GM12878 (cell line): ENCODE results near the gene UBA6. TPM values are rescaled to one million over a fixed set of nuclear protein-coding genes. Genes with fewer than 3 reads are reported as not detected.

Experiments used
- ATAC-seq: fragments of 200-7000 bp; cut with Tn5 transposase; 3 replicates; pipeline ENCODE4 v1.9.1; 2020; ENCODE audit warnings: mild to moderate bottlenecking, moderate library complexity
- BruUV-seq: library from RNA; stranded (reverse); fragments of 400-500 nt; replicated peaks from 2 replicates; lab custom pipeline; 2021; lab: Mats Ljungman, UMichigan
- CTCF ChIA-PET: fragments of 300-600 bp; sonication (Branson Sonifier 250); formaldehyde crosslinking; extraction: SDS; loops from one replicate; lab custom pipeline; 2021; ENCODE audit warnings: inconsistent platforms; lab: Yijun Ruan, JAX
- POLR2A ChIA-PET: fragments of 350-600 bp; formaldehyde crosslinking; extraction: SDS; loops from one replicate; lab custom pipeline; 2021; ENCODE audit warnings: inconsistent platforms; lab: Charles Lee
- RAD21 ChIA-PET: fragments of 300-600 bp; sonication (Branson Sonifier 250); formaldehyde crosslinking; loops from one replicate; lab custom pipeline; 2023; ENCODE audit warnings: antibody characterized with exemption; ENCODE audit not compliant: unreplicated experiment; lab: Charles Lee
- SMC1A ChIA-PET: fragments of 300-600 bp; sonication (Branson Sonifier 250); formaldehyde crosslinking; loops from one replicate; lab custom pipeline; 2023; ENCODE audit not compliant: unreplicated experiment, uncharacterized antibody; lab: Charles Lee
- DNase-seq: peaks from one replicate; pipeline ENCODE4 v3.0.0-alpha.2; 2011; ENCODE audit warnings: low read depth, low spot score
- FAIRE-seq: peaks from 3 replicates; lab custom pipeline; 2011; peaks lifted over from hg19 to GRCh38; lab: Jason Lieb, UNC
- H2AFZ ChIP-seq: 2 replicates; pipeline ENCODE4 v1.6.0; 2011; ENCODE audit warnings: low read depth, low read length, control low read depth; ENCODE audit not compliant: control insufficient read depth
- H3K27ac ChIP-seq: 2 replicates; pipeline ENCODE4 v1.5.1; 2011; ENCODE audit warnings: control low read depth; ENCODE audit not compliant: control insufficient read depth, insufficient read depth
- H3K27me3 ChIP-seq, 2 experiments: replicated peaks in 1 of 2; 2 replicates each; pipeline versions ENCODE4 v1.6.0 to v1.6.1; 2011; ENCODE audit warnings: low read length in 1 of 2; ENCODE audit not compliant: control insufficient read depth in 2 of 2, insufficient read depth in 2 of 2
- H3K36me3 ChIP-seq, 2 experiments: 2 replicates each; pipeline ENCODE4 v1.5.1; 2011; ENCODE audit warnings: low read length in 1 of 2; ENCODE audit not compliant: control insufficient read depth in 2 of 2, insufficient read depth in 2 of 2
- H3K4me1 ChIP-seq: 2 replicates; pipeline ENCODE4 v1.6.1; 2011; ENCODE audit warnings: mild to moderate bottlenecking, low read length, moderate library complexity, mixed read lengths; ENCODE audit not compliant: control insufficient read depth, insufficient read depth
- H3K4me2 ChIP-seq: 2 replicates; pipeline ENCODE4 v1.6.0; 2011; ENCODE audit warnings: control low read depth; ENCODE audit not compliant: control insufficient read depth, insufficient read depth
- H3K4me3 ChIP-seq: fragments of 200-600 bp; sonication (generic); 2 replicates; pipeline ENCODE4 v1.5.1; 2016
- H3K79me2 ChIP-seq: 2 replicates; pipeline ENCODE4 v1.6.0; 2011; ENCODE audit warnings: low read length; ENCODE audit not compliant: control insufficient read depth, insufficient read depth
- H3K9ac ChIP-seq: 2 replicates; pipeline ENCODE4 v1.8.0; 2011; ENCODE audit warnings: low read length, control low read depth, mixed read lengths; ENCODE audit not compliant: control insufficient read depth, insufficient read depth
- H3K9me3 ChIP-seq: replicated peaks from 3 replicates; pipeline ENCODE4 v1.5.1; 2011; ENCODE audit warnings: mild to moderate bottlenecking, low read length; ENCODE audit not compliant: control insufficient read depth, insufficient read depth
- H4K20me1 ChIP-seq: 2 replicates; pipeline ENCODE4 v1.6.0; 2011; ENCODE audit not compliant: control insufficient read depth, insufficient read depth
- CBX5 ChIP-seq: sonication (generic); IDR thresholded peaks from 2 replicates; pipeline ENCODE4 v1.6.1; 2016; ENCODE audit warnings: low read depth, moderate library complexity, mild to moderate bottlenecking, inconsistent platforms
- EZH2 ChIP-seq: IDR thresholded peaks from 2 replicates; pipeline ENCODE4 v1.6.1; 2012; ENCODE audit warnings: low read depth, mild to moderate bottlenecking, control low read depth, inconsistent platforms, low read length, borderline replicate concordance; ENCODE audit not compliant: control insufficient read depth
- GATAD2B ChIP-seq: fragments of 450-650 bp; conservative IDR thresholded peaks from 2 replicates; pipeline ENCODE4 v1.6.1; 2017; ENCODE audit warnings: low read depth, mild to moderate bottlenecking, moderate library complexity
- HCFC1 ChIP-seq: fragments of 150-350 bp; IDR thresholded peaks from 2 replicates; pipeline ENCODE4 v1.6.1; 2014; ENCODE audit warnings: low read length
- NFXL1 ChIP-seq: fragments of 450-650 bp; IDR thresholded peaks from 2 replicates; pipeline ENCODE4 v1.6.1; 2017; ENCODE audit warnings: antibody characterized with exemption, mild to moderate bottlenecking, borderline replicate concordance
- NFYB ChIP-seq: IDR thresholded peaks from 2 replicates; pipeline ENCODE4 v1.6.1; 2011; ENCODE audit warnings: low read depth, mild to moderate bottlenecking, low read length, improper control_type of control experiment, moderate library complexity; ENCODE audit not compliant: insufficient read depth
- NRF1 ChIP-seq: conservative IDR thresholded peaks from 2 replicates; pipeline ENCODE4 v1.6.1; 2011; ENCODE audit warnings: mild to moderate bottlenecking, low read depth, low read length, improper control_type of control experiment
- POLR2A ChIP-seq: IDR thresholded peaks from 2 replicates; pipeline ENCODE4 v1.6.1; 2011; ENCODE audit warnings: low read depth, mild to moderate bottlenecking, low read length
- SMARCA5 ChIP-seq: fragments of 450-650 bp; IDR thresholded peaks from 2 replicates; pipeline ENCODE4 v1.6.1; 2017; ENCODE audit warnings: mild to moderate bottlenecking
- SMC3 ChIP-seq: IDR thresholded peaks from 2 replicates; pipeline ENCODE4 v1.6.1; 2011; ENCODE audit warnings: low read length, improper control_type of control experiment, borderline replicate concordance
- SRF ChIP-seq, 2 experiments: IDR thresholded peaks; 2 replicates each; pipeline ENCODE4 v1.6.1; 2011; ENCODE audit warnings: low read depth in 2 of 2, low read length in 2 of 2, mild to moderate bottlenecking in 1 of 2, moderate library complexity in 1 of 2
- TCF3 ChIP-seq: IDR thresholded peaks from 2 replicates; pipeline ENCODE4 v1.6.1; 2012; ENCODE audit warnings: low read depth, mild to moderate bottlenecking, low read length, borderline replicate concordance; ENCODE audit not compliant: insufficient read depth
- YY1 ChIP-seq: IDR thresholded peaks from 2 replicates; pipeline ENCODE4 v1.6.1; 2011; ENCODE audit warnings: low read depth, mild to moderate bottlenecking, low read length
- WGBS: methylation state at CpG from one replicate; pipeline ENCODE4 v1.1.6; 2016; ENCODE audit warnings: low lambda C conversion rate; ENCODE audit not compliant: insufficient replicate concordance, insufficient coverage; ENCODE audit errors: missing lambda C conversion rate; 5-methylcytosine and 5-hydroxymethylcytosine counted together
- in situ Hi-C: fragments of 300-500 bp; cut with MboI; formaldehyde crosslinking; loops from 9 replicates; pipeline ENCODE4 v1.14.3; 2018; ENCODE audit warnings: mixed read lengths
- intact Hi-C: fragments of 100-400 bp; cut with micrococcal nuclease; formaldehyde crosslinking; loops from one replicate; pipeline ENCODE4 v1.14.2; 2022; ENCODE audit not compliant: unreplicated experiment
- polyA plus RNA-seq, 11 experiments: library from polyadenylated mRNA; depleted of rRNA in 4 of 11; unstranded in 6 of 11; stranded (reverse) in 5 of 11; fragments of >200 nt; fragmentation: Nextera tagmentation in 4 of 11; fragmentation: Illumina TruSeq in 1 of 11; extraction: Ambion mirVana in 4 of 11; extraction: Trizol in 1 of 11; gene quantifications; 1 replicate in 1 of 11; 2 replicates in 10 of 11; pipeline versions ENCODE4 v1.2.1 to v1.2.3, GENCODE V29; 2011 to 2016; ENCODE audit warnings: inconsistent platforms in 2 of 11, missing spikeins in 2 of 11, low read depth in 1 of 11
- total RNA-seq, 4 experiments: library from RNA; depleted of rRNA in 3 of 4; stranded (reverse); fragments of >200 nt in 3 of 4; fragmentation: Illumina TruSeq in 1 of 4; extraction: Trizol in 1 of 4; gene quantifications; 2 replicates each; pipeline versions ENCODE4 v1.2.1 to v1.2.3, GENCODE V29; 2013 to 2021
- TF ChIP-seq, protein P1 (sequence below): IDR thresholded peaks from 2 replicates; pipeline ENCODE4 v1.6.1; 2011; ENCODE audit warnings: borderline replicate concordance, low read depth, mild to moderate bottlenecking, moderate library complexity, low read length; ENCODE audit not compliant: insufficient read depth, poor library complexity, severe bottlenecking
- TF ChIP-seq, protein P2 (sequence below): IDR thresholded peaks from 2 replicates; pipeline ENCODE4 v1.6.1; 2012; ENCODE audit warnings: improper control_type of control experiment, low read depth, low read length; ENCODE audit not compliant: insufficient replicate concordance
- TF ChIP-seq, protein P3 (sequence below): IDR thresholded peaks from 2 replicates; pipeline ENCODE4 v1.6.1; 2011; ENCODE audit warnings: mild to moderate bottlenecking, low read depth, low read length, moderate library complexity; ENCODE audit not compliant: insufficient replicate concordance

UBA6 gene
- total and polyA plus RNA-seq, 10 of the 15 experiments (the other 5 are each of a cell fraction or from before 2014, with no cell fraction given) = 7.9 to 70.6 (median 34.7) TPM

DNA sequence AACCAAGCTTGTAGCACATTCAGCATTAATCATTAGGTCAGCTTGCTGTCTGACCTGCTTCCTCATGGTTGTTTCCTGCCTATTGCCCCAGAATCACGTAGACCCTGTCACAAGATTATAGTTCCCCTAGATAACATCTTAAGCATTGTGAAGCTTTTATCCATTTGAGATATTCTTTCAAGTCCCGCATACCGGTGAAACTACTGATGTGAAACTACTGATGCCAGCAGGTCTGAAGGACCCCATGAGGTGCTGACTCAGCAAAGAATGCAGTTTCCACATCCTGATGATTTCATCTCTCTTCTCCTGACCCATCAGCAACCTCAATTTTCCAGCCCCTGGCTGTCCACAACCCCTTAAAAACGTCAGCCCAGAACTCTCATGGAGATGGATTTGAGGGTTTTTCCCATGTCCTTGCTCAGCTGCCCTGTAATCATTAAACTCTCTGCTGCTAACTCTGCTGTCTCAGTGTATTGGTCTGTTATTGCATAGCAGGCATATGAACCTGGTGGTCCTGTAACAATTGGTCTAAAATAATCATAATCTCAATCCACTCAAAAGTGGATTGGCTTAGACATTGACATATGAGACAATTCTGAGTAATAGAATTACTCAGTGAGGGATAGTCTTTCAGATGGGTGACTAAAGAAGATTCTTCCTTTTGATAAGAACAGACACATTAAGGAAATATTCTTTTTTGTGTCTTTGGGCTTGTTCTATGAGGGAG is 26.3 kb upstream of the UBA6 start:
- ChIA-PET POLR2A (interaction anchor here (0.6 kb wide), 1 partner anchor 177 kb away, joined by 4 read pairs; no protein-coding TSS in a partner anchor), CTCF (interaction anchor here (3.7 kb wide), 1 partner anchor 19 kb away, joined by 17 read pairs; no protein-coding TSS in a partner anchor), SMC1A (interaction anchor here (1.0 to 1.3 kb wide), 3 partner anchors 19 to 173 kb away, joined by 3 to 5 read pairs (median 3); partner anchors contain the start of gene UBA6), RAD21 (no interaction called here)
- 64% methylated on average over 4 of the region's 4 CpGs for WGBS
- no TSS peak for BruUV-seq
- Histone ChIP-seq H4K20me1 (no peaks in the 10 kb centered on the region), H3K4me3 (no peak overlapping the region), H3K9ac (no peak overlapping the region), H3K27ac (no peak overlapping the region), H3K27me3 (no peaks in the 10 kb centered on the region), H3K79me2 (no peaks in the 10 kb centered on the region), H3K9me3 (no peaks in the 10 kb centered on the region), H3K4me1 (no peaks in the 10 kb centered on the region), H3K36me3 (no peaks in the 10 kb centered on the region), H3K4me2 (no peak overlapping the region), H2AFZ (no peak overlapping the region)
- no peak for ATAC-seq
- in situ Hi-C loops = no loop called here
- intact Hi-C loops = no loop called here
- DNase-seq = no peak
- no peak for FAIRE-seq
- TF ChIP-seq GATAD2B = no peak
- TF ChIP-seq, protein P1, sequence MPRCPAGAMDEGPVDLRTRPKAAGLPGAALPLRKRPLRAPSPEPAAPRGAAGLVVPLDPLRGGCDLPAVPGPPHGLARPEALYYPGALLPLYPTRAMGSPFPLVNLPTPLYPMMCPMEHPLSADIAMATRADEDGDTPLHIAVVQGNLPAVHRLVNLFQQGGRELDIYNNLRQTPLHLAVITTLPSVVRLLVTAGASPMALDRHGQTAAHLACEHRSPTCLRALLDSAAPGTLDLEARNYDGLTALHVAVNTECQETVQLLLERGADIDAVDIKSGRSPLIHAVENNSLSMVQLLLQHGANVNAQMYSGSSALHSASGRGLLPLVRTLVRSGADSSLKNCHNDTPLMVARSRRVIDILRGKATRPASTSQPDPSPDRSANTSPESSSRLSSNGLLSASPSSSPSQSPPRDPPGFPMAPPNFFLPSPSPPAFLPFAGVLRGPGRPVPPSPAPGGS = no peak
- no peak for TF ChIP-seq SMC3
- TF ChIP-seq YY1 = no peak
- no peak for TF ChIP-seq TCF3
- TF ChIP-seq NFYB = no peak
- TF ChIP-seq EZH2 = no peak
- TF ChIP-seq, protein P2, sequence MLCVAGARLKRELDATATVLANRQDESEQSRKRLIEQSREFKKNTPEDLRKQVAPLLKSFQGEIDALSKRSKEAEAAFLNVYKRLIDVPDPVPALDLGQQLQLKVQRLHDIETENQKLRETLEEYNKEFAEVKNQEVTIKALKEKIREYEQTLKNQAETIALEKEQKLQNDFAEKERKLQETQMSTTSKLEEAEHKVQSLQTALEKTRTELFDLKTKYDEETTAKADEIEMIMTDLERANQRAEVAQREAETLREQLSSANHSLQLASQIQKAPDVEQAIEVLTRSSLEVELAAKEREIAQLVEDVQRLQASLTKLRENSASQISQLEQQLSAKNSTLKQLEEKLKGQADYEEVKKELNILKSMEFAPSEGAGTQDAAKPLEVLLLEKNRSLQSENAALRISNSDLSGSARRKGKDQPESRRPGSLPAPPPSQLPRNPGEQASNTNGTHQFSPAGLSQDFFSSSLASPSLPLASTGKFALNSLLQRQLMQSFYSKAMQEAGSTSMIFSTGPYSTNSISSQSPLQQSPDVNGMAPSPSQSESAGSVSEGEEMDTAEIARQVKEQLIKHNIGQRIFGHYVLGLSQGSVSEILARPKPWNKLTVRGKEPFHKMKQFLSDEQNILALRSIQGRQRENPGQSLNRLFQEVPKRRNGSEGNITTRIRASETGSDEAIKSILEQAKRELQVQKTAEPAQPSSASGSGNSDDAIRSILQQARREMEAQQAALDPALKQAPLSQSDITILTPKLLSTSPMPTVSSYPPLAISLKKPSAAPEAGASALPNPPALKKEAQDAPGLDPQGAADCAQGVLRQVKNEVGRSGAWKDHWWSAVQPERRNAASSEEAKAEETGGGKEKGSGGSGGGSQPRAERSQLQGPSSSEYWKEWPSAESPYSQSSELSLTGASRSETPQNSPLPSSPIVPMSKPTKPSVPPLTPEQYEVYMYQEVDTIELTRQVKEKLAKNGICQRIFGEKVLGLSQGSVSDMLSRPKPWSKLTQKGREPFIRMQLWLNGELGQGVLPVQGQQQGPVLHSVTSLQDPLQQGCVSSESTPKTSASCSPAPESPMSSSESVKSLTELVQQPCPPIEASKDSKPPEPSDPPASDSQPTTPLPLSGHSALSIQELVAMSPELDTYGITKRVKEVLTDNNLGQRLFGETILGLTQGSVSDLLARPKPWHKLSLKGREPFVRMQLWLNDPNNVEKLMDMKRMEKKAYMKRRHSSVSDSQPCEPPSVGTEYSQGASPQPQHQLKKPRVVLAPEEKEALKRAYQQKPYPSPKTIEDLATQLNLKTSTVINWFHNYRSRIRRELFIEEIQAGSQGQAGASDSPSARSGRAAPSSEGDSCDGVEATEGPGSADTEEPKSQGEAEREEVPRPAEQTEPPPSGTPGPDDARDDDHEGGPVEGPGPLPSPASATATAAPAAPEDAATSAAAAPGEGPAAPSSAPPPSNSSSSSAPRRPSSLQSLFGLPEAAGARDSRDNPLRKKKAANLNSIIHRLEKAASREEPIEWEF = no peak
- TF ChIP-seq POLR2A = no peak
- TF ChIP-seq, protein P3, sequence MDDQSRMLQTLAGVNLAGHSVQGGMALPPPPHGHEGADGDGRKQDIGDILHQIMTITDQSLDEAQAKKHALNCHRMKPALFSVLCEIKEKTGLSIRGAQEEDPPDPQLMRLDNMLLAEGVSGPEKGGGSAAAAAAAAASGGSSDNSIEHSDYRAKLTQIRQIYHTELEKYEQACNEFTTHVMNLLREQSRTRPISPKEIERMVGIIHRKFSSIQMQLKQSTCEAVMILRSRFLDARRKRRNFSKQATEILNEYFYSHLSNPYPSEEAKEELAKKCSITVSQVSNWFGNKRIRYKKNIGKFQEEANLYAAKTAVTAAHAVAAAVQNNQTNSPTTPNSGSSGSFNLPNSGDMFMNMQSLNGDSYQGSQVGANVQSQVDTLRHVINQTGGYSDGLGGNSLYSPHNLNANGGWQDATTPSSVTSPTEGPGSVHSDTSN = no peak
- no peak for TF ChIP-seq HCFC1
- TF ChIP-seq NRF1 = no peak
- no peak for TF ChIP-seq SRF (IDR thresholded peaks at IDR 0.05; ENCODE audit: low read depth in 2 of 2, low read length in 2 of 2)
- no peak for TF ChIP-seq SMARCA5
- no peak for TF ChIP-seq NFXL1
- no peak for TF ChIP-seq CBX5
